Sigmoid colon (tissue), 3 donors: Measurements from ENCODE around the gene FHL2.

Experiments used
- POLR2A ChIP-seq, 2 donors: fragments of 450-650 bp; IDR thresholded peaks; one replicate each; pipeline ENCODE4 v1.6.1; 2016; ENCODE audit warnings: antibody characterized with exemption in 2 of 2, mild to moderate bottlenecking in 2 of 2, moderate library complexity in 2 of 2
- TF ChIP-seq, protein P1 (sequence below), 4 experiments: fragments of 450-650 bp in 3 of 4; fragments of 200-600 bp in 1 of 4; IDR thresholded peaks; one replicate each; pipeline ENCODE4 v1.5.1; 2016 to 2019; ENCODE audit warnings: antibody characterized with exemption in 4 of 4, mild to moderate bottlenecking in 3 of 4, moderate library complexity in 2 of 4

- no peak for TF ChIP-seq POLR2A (IDR thresholded peaks at IDR 0.05)
- TF ChIP-seq, protein P1, sequence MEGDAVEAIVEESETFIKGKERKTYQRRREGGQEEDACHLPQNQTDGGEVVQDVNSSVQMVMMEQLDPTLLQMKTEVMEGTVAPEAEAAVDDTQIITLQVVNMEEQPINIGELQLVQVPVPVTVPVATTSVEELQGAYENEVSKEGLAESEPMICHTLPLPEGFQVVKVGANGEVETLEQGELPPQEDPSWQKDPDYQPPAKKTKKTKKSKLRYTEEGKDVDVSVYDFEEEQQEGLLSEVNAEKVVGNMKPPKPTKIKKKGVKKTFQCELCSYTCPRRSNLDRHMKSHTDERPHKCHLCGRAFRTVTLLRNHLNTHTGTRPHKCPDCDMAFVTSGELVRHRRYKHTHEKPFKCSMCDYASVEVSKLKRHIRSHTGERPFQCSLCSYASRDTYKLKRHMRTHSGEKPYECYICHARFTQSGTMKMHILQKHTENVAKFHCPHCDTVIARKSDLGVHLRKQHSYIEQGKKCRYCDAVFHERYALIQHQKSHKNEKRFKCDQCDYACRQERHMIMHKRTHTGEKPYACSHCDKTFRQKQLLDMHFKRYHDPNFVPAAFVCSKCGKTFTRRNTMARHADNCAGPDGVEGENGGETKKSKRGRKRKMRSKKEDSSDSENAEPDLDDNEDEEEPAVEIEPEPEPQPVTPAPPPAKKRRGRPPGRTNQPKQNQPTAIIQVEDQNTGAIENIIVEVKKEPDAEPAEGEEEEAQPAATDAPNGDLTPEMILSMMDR (IDR thresholded peaks at IDR 0.05) = no peak
Measured at GRCh38 chr2:105339414-105339813, 59.4 kb downstream of the FHL2 start.
